GM21360 (cell line): ENCODE results near the gene DEPDC7.
"Not testable (repeated sequence)": the region's sequence is repeated elsewhere in the genome, so short reads cannot be mapped to it uniquely, and the experiment has no call there.

Experiments
- ATAC-seq: cut with Tn5 transposase; IDR thresholded peaks from one replicate; pipeline ENCODE4 v1.9.1; 2021; ENCODE audit warnings: mild to moderate bottlenecking, moderate library complexity; ENCODE audit not compliant: unreplicated experiment

Gene DEPDC7

GRCh38 chr11:33021937-33022336 lies 6.3 kb downstream of the DEPDC7 start:
- ATAC-seq, result no peak

GRCh38 chr11:33025339-33025722 lies 9.7 kb downstream of the DEPDC7 start:
- no peak for ATAC-seq

GRCh38 chr11:33027233-33027632 lies 11.6 kb downstream of the DEPDC7 start:
- no peak for ATAC-seq

GRCh38 chr11:33027846-33028536 lies 12.3 kb downstream of the DEPDC7 start:
- no peak for ATAC-seq

- no peak for ATAC-seq
Observed at GRCh38 chr11:33028537-33028914, 12.8 kb downstream of the DEPDC7 start.

GRCh38 chr11:33029218-33029617 lies 13.5 kb downstream of the DEPDC7 start:
- ATAC-seq, result not testable (repeated sequence)

GRCh38 chr11:33033493-33033892 lies 17.8 kb downstream of the DEPDC7 start:
- no peak for ATAC-seq

GRCh38 chr11:33035011-33035410 lies 19.3 kb downstream of the DEPDC7 start:
- no peak for ATAC-seq

GRCh38 chr11:33039274-33040032 lies 23.8 kb downstream of the DEPDC7 start, which contains the start of gene TCP11L1:
Gene TCP11L1 (plus strand): TSS chr11:33039572. CDS start chr11:33043774, 4,202 bp downstream.
- peak; percentile 76 for ATAC-seq

- ATAC-seq, result peak; percentile 30
Observed at GRCh38 chr11:33040033-33040861, 24.6 kb downstream of the DEPDC7 start.

GRCh38 chr11:33040862-33041453 lies 25.3 kb downstream of the DEPDC7 start:
- no peak for ATAC-seq

- ATAC-seq, result no peak
Observed at GRCh38 chr11:33043221-33043830, 27.6 kb downstream of the DEPDC7 start.

GRCh38 chr11:33044285-33044756 lies 28.6 kb downstream of the DEPDC7 start:
- ATAC-seq, result no peak

GRCh38 chr11:33045551-33046255 lies 30.0 kb downstream of the DEPDC7 start:
- ATAC-seq, result no peak

GRCh38 chr11:33048701-33049100 lies 33.0 kb downstream of the DEPDC7 start:
- ATAC-seq, result not testable (repeated sequence)

- not testable (repeated sequence) for ATAC-seq
Observed at GRCh38 chr11:33049565-33050408, 34.1 kb downstream of the DEPDC7 start.

- ATAC-seq, result no peak
Observed at GRCh38 chr11:33052231-33052630, 36.6 kb downstream of the DEPDC7 start.

GRCh38 chr11:33055375-33055774 lies 39.7 kb downstream of the DEPDC7 start:
- ATAC-seq, result no peak

GRCh38 chr11:33057284-33057683 lies 41.6 kb downstream of the DEPDC7 start:
- ATAC-seq, result no peak
